HG03460 (cell line): Measurements from ENCODE around the gene SUCLG1.
"Not testable (repeated sequence)": the region's sequence is repeated elsewhere in the genome, so short reads cannot be mapped to it uniquely, and the experiment has no call there.

Source experiments
- ATAC-seq: cut with Tn5 transposase; IDR thresholded peaks from one replicate; pipeline ENCODE4 v1.9.1; 2021; ENCODE audit not compliant: unreplicated experiment

The SUCLG1 gene

GRCh38 chr2:84459018-84459943, at the start of gene SUCLG1:
Gene SUCLG1, minus strand, starts transcription at chr2:84459280. Its CDS starts 11 bp downstream, at chr2:84459269.
- peak; percentile 93 for ATAC-seq

- no peak for ATAC-seq
Measured at GRCh38 chr2:84498150-84498799, 39.2 kb upstream of the SUCLG1 start.

GRCh38 chr2:84497285-84497684, 38.2 kb upstream of the SUCLG1 start:
- ATAC-seq = no peak

- no peak for ATAC-seq
Measured at GRCh38 chr2:84496386-84496785, 37.3 kb upstream of the SUCLG1 start.

- peak; percentile 73 for ATAC-seq
Measured at GRCh38 chr2:84495539-84496146, 36.6 kb upstream of the SUCLG1 start.

- ATAC-seq = no peak
Measured at GRCh38 chr2:84494070-84494469, 35.0 kb upstream of the SUCLG1 start.

GRCh38 chr2:84493514-84493913, 34.4 kb upstream of the SUCLG1 start:
- ATAC-seq = no peak

GRCh38 chr2:84492571-84492970, 33.5 kb upstream of the SUCLG1 start:
- ATAC-seq = no peak

- ATAC-seq = no peak
Measured at GRCh38 chr2:84491741-84492140, 32.7 kb upstream of the SUCLG1 start.

GRCh38 chr2:84491256-84491655, 32.2 kb upstream of the SUCLG1 start:
- ATAC-seq = no peak

GRCh38 chr2:84487298-84487996, 28.4 kb upstream of the SUCLG1 start:
- ATAC-seq = no peak

- ATAC-seq = no peak
Measured at GRCh38 chr2:84486441-84487115, 27.5 kb upstream of the SUCLG1 start.

- ATAC-seq = no peak
Measured at GRCh38 chr2:84483320-84483719, 24.2 kb upstream of the SUCLG1 start.

GRCh38 chr2:84482603-84483002, 23.5 kb upstream of the SUCLG1 start:
- no peak for ATAC-seq

- ATAC-seq = no peak
Measured at GRCh38 chr2:84481702-84482101, 22.6 kb upstream of the SUCLG1 start.

GRCh38 chr2:84478867-84479266, 19.8 kb upstream of the SUCLG1 start:
- ATAC-seq = no peak

- no peak for ATAC-seq
Measured at GRCh38 chr2:84477886-84478285, 18.8 kb upstream of the SUCLG1 start.

GRCh38 chr2:84474176-84474575, 15.1 kb upstream of the SUCLG1 start:
- no peak for ATAC-seq

GRCh38 chr2:84472856-84473565, 13.9 kb upstream of the SUCLG1 start:
- ATAC-seq = no peak

GRCh38 chr2:84472423-84472822, 13.3 kb upstream of the SUCLG1 start:
- ATAC-seq = not testable (repeated sequence)
